Prostate gland (tissue), 2 donors: ENCODE measurements around the gene CUX1.

ENCODE experiments used
- CTCF ChIP-seq, 4 experiments: fragments of 200-600 bp in 2 of 4; fragments of 450-650 bp in 2 of 4; sonication (generic) in 2 of 4; IDR thresholded peaks; 1 replicate in 3 of 4; 2 replicates in 1 of 4; pipeline ENCODE4 v1.5.1; 2016 to 2019; ENCODE audit warnings: antibody characterized with exemption in 4 of 4, mild to moderate bottlenecking in 2 of 4, moderate library complexity in 2 of 4
- POLR2A ChIP-seq: fragments of 450-650 bp; IDR thresholded peaks from one replicate; pipeline ENCODE4 v1.6.1; 2016; ENCODE audit warnings: antibody characterized with exemption, mild to moderate bottlenecking
- POLR2AphosphoS5 ChIP-seq: sonication (generic); formaldehyde crosslinking; IDR thresholded peaks from one replicate; pipeline ENCODE4 v1.6.1; 2017; ENCODE audit warnings: antibody characterized with exemption

DNA sequence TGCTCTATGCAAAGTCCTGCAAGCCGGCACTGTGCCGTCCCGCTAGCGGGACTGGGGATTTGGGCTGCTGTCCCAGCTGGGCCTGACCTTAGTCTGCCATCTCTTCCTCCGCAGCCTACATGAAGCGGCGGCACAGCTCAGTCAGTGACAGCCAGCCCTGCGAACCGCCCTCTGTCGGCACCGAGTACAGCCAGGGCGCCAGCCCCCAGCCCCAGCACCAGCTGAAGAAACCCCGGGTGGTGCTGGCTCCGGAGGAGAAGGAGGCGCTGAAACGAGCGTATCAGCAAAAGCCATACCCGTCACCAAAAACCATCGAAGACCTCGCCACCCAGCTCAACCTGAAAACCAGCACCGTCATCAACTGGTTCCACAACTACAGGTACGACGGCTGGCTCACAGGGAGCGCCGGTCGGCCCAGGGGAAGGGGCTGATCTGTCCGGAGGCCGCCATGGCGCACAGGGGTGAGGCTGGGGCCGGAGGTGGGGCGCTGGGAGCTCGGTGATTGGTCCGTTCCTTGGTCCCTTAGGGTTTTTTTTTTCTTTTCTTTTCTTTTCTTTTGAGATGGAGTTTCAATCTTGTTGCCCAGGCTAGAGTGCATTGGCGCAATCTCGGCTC, 421.9 kb downstream of the CUX1 start:
- TF ChIP-seq CTCF (IDR thresholded peaks at IDR 0.05) (no peak), POLR2AphosphoS5 (no peak), POLR2A (no peak)
